Choroid plexus epithelial cell (primary cell): ENCODE data around the gene MGAT3.

ENCODE experiments used
- DNase-seq: peaks from one replicate; pipeline ENCODE4 v3.0.0-alpha.2; 2010; ENCODE audit warnings: low read depth
- H3K4me3 ChIP-seq: 2 replicates; pipeline ENCODE4 v1.5.1; 2011; ENCODE audit warnings: low read depth, mild to moderate bottlenecking, control low read depth, low read length, moderate library complexity
- TF ChIP-seq, protein P1 (sequence below): conservative IDR thresholded peaks from 2 replicates; pipeline ENCODE4 v1.5.1; 2011; ENCODE audit warnings: low read depth, mild to moderate bottlenecking, control low read depth, inconsistent platforms, low read length, moderate library complexity

MGAT3 gene

DNA sequence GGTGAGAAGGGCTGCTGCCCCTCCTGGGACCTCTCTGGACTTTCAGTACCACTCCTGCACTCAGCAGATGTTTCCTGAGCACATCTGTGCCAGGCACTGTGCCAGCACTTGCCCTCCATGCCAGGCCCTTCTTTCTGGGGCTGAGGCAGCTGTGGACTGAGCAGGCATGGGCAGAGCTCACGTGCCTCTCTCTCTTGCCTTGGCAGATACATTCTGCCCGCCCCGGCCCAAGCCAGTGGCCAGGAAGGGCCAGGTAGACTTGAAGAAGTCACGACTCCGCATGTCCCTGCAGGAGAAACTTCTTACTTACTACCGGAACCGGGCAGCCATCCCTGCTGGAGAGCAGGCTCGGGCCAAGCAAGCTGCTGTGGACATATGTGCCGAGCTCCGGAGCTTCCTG lies 55.2 kb downstream of the MGAT3 start:
- TF ChIP-seq, protein P1, sequence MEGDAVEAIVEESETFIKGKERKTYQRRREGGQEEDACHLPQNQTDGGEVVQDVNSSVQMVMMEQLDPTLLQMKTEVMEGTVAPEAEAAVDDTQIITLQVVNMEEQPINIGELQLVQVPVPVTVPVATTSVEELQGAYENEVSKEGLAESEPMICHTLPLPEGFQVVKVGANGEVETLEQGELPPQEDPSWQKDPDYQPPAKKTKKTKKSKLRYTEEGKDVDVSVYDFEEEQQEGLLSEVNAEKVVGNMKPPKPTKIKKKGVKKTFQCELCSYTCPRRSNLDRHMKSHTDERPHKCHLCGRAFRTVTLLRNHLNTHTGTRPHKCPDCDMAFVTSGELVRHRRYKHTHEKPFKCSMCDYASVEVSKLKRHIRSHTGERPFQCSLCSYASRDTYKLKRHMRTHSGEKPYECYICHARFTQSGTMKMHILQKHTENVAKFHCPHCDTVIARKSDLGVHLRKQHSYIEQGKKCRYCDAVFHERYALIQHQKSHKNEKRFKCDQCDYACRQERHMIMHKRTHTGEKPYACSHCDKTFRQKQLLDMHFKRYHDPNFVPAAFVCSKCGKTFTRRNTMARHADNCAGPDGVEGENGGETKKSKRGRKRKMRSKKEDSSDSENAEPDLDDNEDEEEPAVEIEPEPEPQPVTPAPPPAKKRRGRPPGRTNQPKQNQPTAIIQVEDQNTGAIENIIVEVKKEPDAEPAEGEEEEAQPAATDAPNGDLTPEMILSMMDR, result no peak
- DNase-seq, result no peak
- H3K4me3 ChIP-seq, result no peak overlapping the region

GRCh38 chr22:39513791-39514190 lies 57.0 kb downstream of the MGAT3 start:
- TF ChIP-seq, protein P1, result no peak
- H3K4me3 ChIP-seq, result no peak overlapping the region
- no peak for DNase-seq

DNA sequence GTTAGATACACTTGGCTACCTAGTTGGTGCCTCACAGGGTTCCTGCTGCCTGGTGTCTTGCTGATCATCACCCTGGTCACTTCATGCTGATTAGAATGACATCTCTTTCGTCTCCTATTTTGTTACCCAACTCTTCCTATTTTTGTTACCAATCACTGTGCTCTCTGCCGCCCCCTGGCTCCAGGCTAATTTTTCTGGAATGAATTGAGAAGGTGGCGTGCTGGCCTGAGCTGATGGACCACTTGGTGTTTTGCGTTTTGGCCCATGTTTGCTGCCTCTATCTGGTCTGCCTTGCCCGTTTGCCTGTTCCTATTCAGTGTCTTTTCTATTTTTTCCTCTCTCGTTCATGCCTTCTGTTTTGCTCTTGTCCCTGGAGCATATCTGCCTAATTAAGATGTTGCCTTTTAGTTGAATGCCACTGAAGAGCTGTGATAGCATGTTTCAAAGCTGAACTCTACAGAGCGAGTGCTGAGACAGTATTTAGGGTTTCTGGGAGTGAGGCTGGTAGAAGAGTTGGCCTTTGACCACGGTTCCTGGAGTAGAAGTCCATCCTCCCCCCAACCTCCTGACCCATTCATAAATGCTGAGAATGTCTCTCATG lies 57.7 kb downstream of the MGAT3 start:
- TF ChIP-seq, protein P1, result peak; percentile 88
- peak; percentile 62 for DNase-seq
- H3K4me3 ChIP-seq, result no peak overlapping the region

DNA sequence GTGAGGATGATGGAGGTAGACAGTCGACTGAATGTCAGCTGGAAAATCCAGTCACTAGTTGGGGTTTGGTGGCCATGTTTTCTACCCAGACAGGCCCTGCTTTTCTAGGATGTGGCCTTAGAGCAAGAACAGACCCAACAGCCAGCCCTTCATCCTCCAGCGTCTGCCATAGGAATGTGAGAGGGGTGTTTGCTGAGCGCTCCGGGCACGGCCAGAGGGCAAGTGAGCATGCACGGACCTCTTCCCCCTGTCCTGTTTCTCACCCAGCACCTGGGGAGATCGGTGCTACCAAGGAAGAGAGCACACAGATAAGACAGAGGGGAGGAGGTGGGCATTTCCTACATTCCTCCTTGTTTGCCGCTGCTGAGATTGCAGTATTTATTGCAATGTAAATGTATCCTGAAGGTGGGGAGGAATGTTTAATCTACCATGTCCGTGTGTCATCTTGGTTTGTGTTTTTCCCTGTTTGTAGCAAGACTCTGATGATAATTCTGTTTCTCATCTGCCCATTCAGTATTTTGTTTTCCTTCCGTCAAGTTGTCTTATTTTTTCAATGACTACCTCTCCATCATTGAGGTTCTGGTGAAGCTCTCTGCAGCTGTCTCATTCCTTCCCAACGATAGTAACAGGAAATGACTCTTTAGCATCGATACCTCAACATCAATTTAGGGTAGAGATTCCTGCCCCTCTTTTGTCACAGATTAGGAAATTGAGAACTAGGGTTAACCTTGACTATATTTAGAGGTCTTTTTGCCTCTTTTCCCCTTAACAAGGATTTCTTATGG lies 58.6 kb downstream of the MGAT3 start:
- TF ChIP-seq, protein P1, result no peak
- no peak for DNase-seq
- no peak overlapping the region for H3K4me3 ChIP-seq

- H3K4me3 ChIP-seq, result no peak overlapping the region
- no peak for DNase-seq
- TF ChIP-seq, protein P1, result no peak
Observed at GRCh38 chr22:39517470-39517869, 60.7 kb downstream of the MGAT3 start.

- peak; percentile 60 for DNase-seq
- H3K4me3 ChIP-seq, result no peak overlapping the region
- TF ChIP-seq, protein P1, result no peak
Observed at GRCh38 chr22:39518144-39518786, 61.5 kb downstream of the MGAT3 start.
